ENCODE results near the gene FBXO41.

GRCh38 chr2:73208258-73208657 is 76.0 kb downstream of the FBXO41 start:
- TF ChIP-seq CTCF (IDR thresholded peaks at IDR 0.05) (no peak), SIN3A (IDR thresholded peaks at IDR 0.05; ENCODE audit: borderline replicate concordance, insufficient read depth, low read depth, low read length) (no peak), REST (IDR thresholded peaks at IDR 0.05; ENCODE audit: insufficient read depth in 1 of 2, low read depth in 2 of 2, low read length in 1 of 2) (no peak)
